HCT116 (cell line): ENCODE results near the gene MBOAT1. TPM values are rescaled to one million over a fixed set of nuclear protein-coding genes. Genes with fewer than 3 reads are reported as not detected.

Experiments used
- ATAC-seq: fragments of 200-7000 bp; cut with Tn5 transposase; 2 replicates; pipeline ENCODE4 v1.9.1; 2020; ENCODE audit warnings: mild to moderate bottlenecking, moderate library complexity
- BruUV-seq: library from RNA; stranded (reverse); fragments of 400-500 nt; replicated peaks from 2 replicates; lab custom pipeline; 2021; lab: Mats Ljungman, UMichigan
- CTCF ChIA-PET: fragments of 300-600 bp; sonication (Branson Sonifier 250); formaldehyde crosslinking; loops from one replicate; lab custom pipeline; 2021; ENCODE audit warnings: antibody characterized with exemption; lab: Charles Lee
- POLR2A ChIA-PET: fragments of 300-600, 350-600 bp; sonication (Branson Sonifier 250); formaldehyde crosslinking; loops from one replicate; lab custom pipeline; 2021; ENCODE audit warnings: antibody characterized with exemption; lab: Charles Lee
- RAD21 ChIA-PET, 2 experiments: fragments of 300-600 bp; sonication (Branson Sonifier 250); formaldehyde crosslinking; loops; one replicate each; lab custom pipeline; 2023; ENCODE audit warnings: low total read pairs in 2 of 2; ENCODE audit not compliant: uncharacterized antibody in 2 of 2, unreplicated experiment in 2 of 2, low non-redundant PET in 1 of 2; lab: Charles Lee
- DNase-seq: peaks from one replicate; pipeline ENCODE4 v3.0.0-alpha.2; 2010; ENCODE audit warnings: low read depth, low spot score
- H2AFZ ChIP-seq: fragments of 200-600 bp; shearing (Covaris generic), sonication (generic); 2 replicates; pipeline ENCODE4 v1.6.1; 2017; ENCODE audit warnings: low read depth, mixed run types, mixed read lengths, antibody characterized with exemption, low read length; ENCODE audit not compliant: poor library complexity, severe bottlenecking
- H3K27ac ChIP-seq: 2 replicates; pipeline ENCODE4 v1.5.1; 2012; ENCODE audit warnings: low read depth, low read length
- H3K27me3 ChIP-seq: fragments of 200-600 bp; sonication (generic); 2 replicates; pipeline ENCODE4 v1.6.1; 2016; ENCODE audit warnings: mixed run types, low read length, mixed read lengths; ENCODE audit not compliant: insufficient read depth
- H3K36me3 ChIP-seq, 2 experiments: fragments of 200-500 bp in 1 of 2; fragments of 200-600 bp in 1 of 2; sonication (Bioruptor generic) in 1 of 2; sonication (generic) in 1 of 2; 2 replicates each; pipeline versions ENCODE4 v1.5.1 to v1.6.1; 2014 to 2016; ENCODE audit warnings: low read length in 2 of 2, inconsistent platforms in 1 of 2, mixed read lengths in 1 of 2, mixed run types in 1 of 2; ENCODE audit not compliant: insufficient read depth in 2 of 2, control insufficient read depth in 1 of 2
- H3K4me1 ChIP-seq, 2 experiments: fragments of 200-600 bp in 1 of 2; sonication (generic) in 1 of 2; 2 replicates each; pipeline versions ENCODE4 v1.5.1 to v1.6.1; 2012 to 2017; ENCODE audit warnings: low read length in 2 of 2, inconsistent platforms in 1 of 2, mild to moderate bottlenecking in 1 of 2, mixed read lengths in 1 of 2, mixed run types in 1 of 2, moderate library complexity in 1 of 2; ENCODE audit not compliant: insufficient read depth in 2 of 2, control insufficient read depth in 1 of 2
- H3K4me2 ChIP-seq: fragments of 200-600 bp; sonication (generic); 2 replicates; pipeline ENCODE4 v1.6.1; 2017; ENCODE audit warnings: mixed run types, low read length, mixed read lengths
- H3K4me3 ChIP-seq, 2 experiments: fragments of 200-600 bp in 1 of 2; sonication (generic) in 1 of 2; replicated peaks in 1 of 2; 2 replicates each; pipeline ENCODE4 v1.5.1; 2011 to 2016; ENCODE audit warnings: low read length in 2 of 2, control low read depth in 1 of 2, low read depth in 1 of 2, mild to moderate bottlenecking in 1 of 2, mixed read lengths in 1 of 2, mixed run types in 1 of 2
- H3K79me2 ChIP-seq: fragments of 200-600 bp; sonication (generic); 2 replicates; pipeline ENCODE4 v1.6.1; 2017; ENCODE audit warnings: mild to moderate bottlenecking, mixed run types, low read length, moderate library complexity, mixed read lengths; ENCODE audit not compliant: insufficient read depth
- H3K9ac ChIP-seq: fragments of 200-600 bp; sonication (generic); 2 replicates; pipeline ENCODE4 v1.6.1; 2016; ENCODE audit warnings: low read length, mixed read lengths
- H3K9me2 ChIP-seq: fragments of 200-600 bp; sonication (generic), shearing (Covaris generic); 2 replicates; pipeline ENCODE4 v1.6.1; 2017; ENCODE audit warnings: mixed run types, mild to moderate bottlenecking, moderate library complexity; ENCODE audit not compliant: insufficient read depth
- H3K9me3 ChIP-seq, 2 experiments: fragments of 200-500 bp in 1 of 2; fragments of 200-600 bp in 1 of 2; sonication (Bioruptor generic) in 1 of 2; sonication (generic) in 1 of 2; 2 replicates each; pipeline ENCODE4 v1.6.1; 2014 to 2017; ENCODE audit warnings: low read length in 2 of 2, mixed read lengths in 2 of 2, inconsistent platforms in 1 of 2, low read depth in 1 of 2, mild to moderate bottlenecking in 1 of 2, mixed run types in 1 of 2, moderate library complexity in 1 of 2; ENCODE audit not compliant: control insufficient read depth in 1 of 2, insufficient read depth in 1 of 2
- H4K20me1 ChIP-seq: fragments of 200-600 bp; sonication (generic), shearing (Covaris generic); 2 replicates; pipeline ENCODE4 v1.6.1; 2017; ENCODE audit warnings: mixed run types, mild to moderate bottlenecking, moderate library complexity; ENCODE audit not compliant: insufficient read depth
- ATF3 ChIP-seq: IDR thresholded peaks from 2 replicates; pipeline ENCODE4 v1.6.1; 2012
- CBX3 ChIP-seq: IDR thresholded peaks from 2 replicates; pipeline ENCODE4 v1.6.1; 2012; ENCODE audit warnings: low read depth
- CEBPB ChIP-seq: IDR thresholded peaks from 2 replicates; pipeline ENCODE4 v1.6.1; 2012; ENCODE audit warnings: low read depth
- EZH2 ChIP-seq: fragments of 200-600 bp; sonication (generic); IDR thresholded peaks from 2 replicates; pipeline ENCODE4 v1.6.1; 2017; ENCODE audit warnings: antibody characterized with exemption, mixed run types
- EZH2phosphoT487 ChIP-seq: fragments of 200-600 bp; IDR thresholded peaks from 2 replicates; pipeline ENCODE4 v1.6.1; 2018; ENCODE audit warnings: antibody characterized with exemption, borderline replicate concordance
- FOSL1 ChIP-seq: IDR thresholded peaks from 2 replicates; pipeline ENCODE4 v1.6.1; 2012; ENCODE audit warnings: low read depth
- JUND ChIP-seq: IDR thresholded peaks from 2 replicates; pipeline ENCODE4 v1.6.1; 2012
- MAX ChIP-seq: IDR thresholded peaks from 2 replicates; pipeline ENCODE4 v1.6.1; 2012
- POLR2A ChIP-seq: IDR thresholded peaks from 2 replicates; pipeline ENCODE4 v1.7.0; 2011; ENCODE audit warnings: borderline replicate concordance; ENCODE audit not compliant: insufficient read depth, insufficient read length; ENCODE audit errors: extremely low read depth
- POLR2AphosphoS5 ChIP-seq: IDR thresholded peaks from 2 replicates; pipeline ENCODE4 v1.6.1; 2011; ENCODE audit warnings: mild to moderate bottlenecking, low read depth, low read length, moderate library complexity
- SIN3A ChIP-seq: IDR thresholded peaks from 2 replicates; pipeline ENCODE4 v1.6.1; 2012; ENCODE audit warnings: low read depth
- SP1 ChIP-seq: IDR thresholded peaks from 2 replicates; pipeline ENCODE4 v1.6.1; 2012; ENCODE audit warnings: low read depth
- SRF ChIP-seq: IDR thresholded peaks from 2 replicates; pipeline ENCODE4 v1.6.1; 2012; ENCODE audit warnings: low read depth
- TCF7L2 ChIP-seq: IDR thresholded peaks from 2 replicates; pipeline ENCODE4 v1.7.0; 2011; ENCODE audit warnings: borderline replicate concordance, inconsistent platforms; ENCODE audit not compliant: insufficient read depth, insufficient read length; ENCODE audit errors: extremely low read depth
- YY1 ChIP-seq: IDR thresholded peaks from 2 replicates; pipeline ENCODE4 v1.6.1; 2011; ENCODE audit warnings: low read length, low read depth, moderate library complexity, mild to moderate bottlenecking; ENCODE audit not compliant: insufficient replicate concordance; ENCODE audit errors: extremely low read depth
- ZBTB33 ChIP-seq: IDR thresholded peaks from 2 replicates; pipeline ENCODE4 v1.6.1; 2011; ENCODE audit warnings: mild to moderate bottlenecking, low read length, moderate library complexity; ENCODE audit not compliant: insufficient replicate concordance; ENCODE audit errors: extremely low read depth
- ZNF274 ChIP-seq: fragments of 200-500 bp; sonication (Bioruptor generic); IDR thresholded peaks from 2 replicates; pipeline ENCODE4 v1.6.1; 2014; ENCODE audit warnings: mild to moderate bottlenecking, low read depth, low read length, inconsistent platforms
- intact Hi-C: fragments of 100-400 bp; cut with micrococcal nuclease; formaldehyde crosslinking; loops from 2 replicates; pipeline ENCODE4 v1.10.0; 2022
- total RNA-seq: library from RNA; stranded (reverse); gene quantifications from one replicate; pipeline ENCODE4 v1.2.1, GENCODE V29; 2021; ENCODE audit not compliant: unreplicated experiment

Gene MBOAT1
- total RNA-seq, 1 experiment from 2014 or later = 11.7 TPM

- no TSS peak for BruUV-seq
- POLR2A ChIA-PET = no interaction called here
- peaks cover 0 to under 1% of the 10 kb centered on the region in 2 experiments; a peak in 1 of 4 replicates for H3K4me1 ChIP-seq
- no peak overlapping the region for H3K4me2 ChIP-seq
- CTCF ChIA-PET = no interaction called here
- H3K9me3 ChIP-seq = no peaks in the 10 kb centered on the region
- no peaks in the 10 kb centered on the region for H3K36me3 ChIP-seq
- no peaks in the 10 kb centered on the region for H4K20me1 ChIP-seq
- H3K79me2 ChIP-seq = no peaks in the 10 kb centered on the region
- intact Hi-C loops = no loop called here
- no peak overlapping the region for H3K9ac ChIP-seq
- RAD21 ChIA-PET = no interaction called here
- H2AFZ ChIP-seq = no peak overlapping the region
- no peak for TF ChIP-seq EZH2
- TF ChIP-seq POLR2AphosphoS5 = no peak
- TF ChIP-seq TCF7L2 = no peak
- TF ChIP-seq JUND = no peak
- TF ChIP-seq SP1 = no peak
- TF ChIP-seq SRF = no peak
- no peak for TF ChIP-seq YY1
- TF ChIP-seq ZBTB33 = no peak
- no peak for TF ChIP-seq SIN3A
- TF ChIP-seq POLR2A = no peak
- TF ChIP-seq ATF3 = no peak
- TF ChIP-seq CEBPB = no peak
- TF ChIP-seq FOSL1 = no peak
- TF ChIP-seq ZNF274 = no peak
- TF ChIP-seq EZH2phosphoT487 = no peak
- no peak for TF ChIP-seq MAX
- no peak for TF ChIP-seq CBX3
- H3K27me3 ChIP-seq = no peaks in the 10 kb centered on the region
- DNase-seq (no peak), ATAC-seq (no peak)
- no peak overlapping the region for H3K27ac ChIP-seq
- H3K4me3 ChIP-seq = no peak overlapping the region
- no peaks in the 10 kb centered on the region for H3K9me2 ChIP-seq
Measured at GRCh38 chr6:20112241-20112640, 100.0 kb downstream of the MBOAT1 start.
